SK-N-SH (cell line): Measurements from ENCODE around the gene HSPB1. TPM values are rescaled to one million over a fixed set of nuclear protein-coding genes. Genes with fewer than 3 reads are reported as not detected.

Experiments used
- CTCF ChIA-PET: fragments of 300-600, 350-600 bp; formaldehyde crosslinking; extraction: SDS; loops from one replicate; lab custom pipeline; 2021; lab: Yijun Ruan, JAX
- POLR2A ChIA-PET: fragments of 350-600 bp; sonication (Branson Sonifier 250); formaldehyde crosslinking; extraction: SDS; loops from one replicate; lab custom pipeline; 2020; ENCODE audit warnings: antibody characterized with exemption, inconsistent platforms; lab: Yijun Ruan, JAX
- DNase-seq: peaks from one replicate; pipeline ENCODE4 v3.0.0; 2012
- H2AFZ ChIP-seq: fragments of 200-600 bp; sonication (generic); 2 replicates; pipeline ENCODE4 v1.8.1; 2016; ENCODE audit warnings: antibody characterized with exemption, mild to moderate bottlenecking, low read depth
- H3F3A ChIP-seq: fragments of 200-600 bp; sonication (generic); replicated peaks from 2 replicates; pipeline ENCODE3; 2016; ENCODE audit warnings: antibody characterized with exemption, mild to moderate bottlenecking; ENCODE audit not compliant: insufficient read depth
- H3K27ac ChIP-seq, 2 experiments: fragments of 200-500 bp in 1 of 2; fragments of 200-600 bp in 1 of 2; sonication (Bioruptor generic) in 1 of 2; sonication (generic), shearing (Covaris generic) in 1 of 2; 2 replicates each; pipeline versions ENCODE4 v1.5.1 to v1.6.1; 2014 to 2016; ENCODE audit warnings: low read depth in 2 of 2, inconsistent platforms in 1 of 2, low read length in 1 of 2, mild to moderate bottlenecking in 1 of 2, mixed read lengths in 1 of 2
- H3K27me3 ChIP-seq: fragments of 200-600 bp; sonication (generic), shearing (Covaris generic); 2 replicates; pipeline ENCODE4 v1.6.1; 2016; ENCODE audit warnings: mixed run types; ENCODE audit not compliant: insufficient read depth
- H3K36me3 ChIP-seq, 2 experiments: fragments of 200-500 bp in 1 of 2; fragments of 200-600 bp in 1 of 2; sonication (Bioruptor generic) in 1 of 2; sonication (generic) in 1 of 2; replicated peaks in 1 of 2; 2 replicates each; pipeline versions ENCODE3 to v1.5.1; 2014 to 2016; ENCODE audit warnings: low read length in 1 of 2, mild to moderate bottlenecking in 1 of 2; ENCODE audit not compliant: insufficient read depth in 2 of 2, control insufficient read depth in 1 of 2
- H3K4me1 ChIP-seq, 2 experiments: fragments of 200-500 bp in 1 of 2; fragments of 200-600 bp in 1 of 2; sonication (Bioruptor generic) in 1 of 2; sonication (generic), shearing (Covaris generic) in 1 of 2; 2 replicates each; pipeline versions ENCODE4 v1.5.1 to v1.6.1; 2014 to 2016; ENCODE audit warnings: low read depth in 1 of 2, low read length in 1 of 2, mixed run types in 1 of 2; ENCODE audit not compliant: insufficient read depth in 2 of 2, control insufficient read depth in 1 of 2
- H3K4me2 ChIP-seq: fragments of 200-600 bp; sonication (generic), shearing (Covaris generic); 2 replicates; pipeline ENCODE4 v1.6.1; 2017; ENCODE audit warnings: mixed run types
- H3K4me3 ChIP-seq, 2 experiments: fragments of 200-500 bp in 1 of 2; fragments of 200-600 bp in 1 of 2; sonication (Bioruptor generic) in 1 of 2; sonication (generic), shearing (Covaris generic) in 1 of 2; 2 replicates each; pipeline versions ENCODE4 v1.5.1 to v1.8.1; 2014 to 2016; ENCODE audit warnings: low read depth in 2 of 2, inconsistent platforms in 1 of 2, low read length in 1 of 2, mild to moderate bottlenecking in 1 of 2, mixed read lengths in 1 of 2, moderate library complexity in 1 of 2
- H3K79me2 ChIP-seq: fragments of 200-600 bp; sonication (generic); 2 replicates; pipeline ENCODE4 v1.8.1; 2017; ENCODE audit warnings: mild to moderate bottlenecking; ENCODE audit not compliant: insufficient read depth
- H3K9ac ChIP-seq: fragments of 200-600 bp; sonication (generic); 2 replicates; pipeline ENCODE4 v1.6.1; 2017; ENCODE audit warnings: mixed run types
- H3K9me2 ChIP-seq: fragments of 200-600 bp; sonication (generic); 2 replicates; pipeline ENCODE4 v1.6.1; 2017; ENCODE audit warnings: mixed run types
- H3K9me3 ChIP-seq: fragments of 200-600 bp; sonication (generic); 2 replicates; pipeline ENCODE4 v1.6.1; 2017; ENCODE audit warnings: mixed run types, mild to moderate bottlenecking, moderate library complexity
- H4K20me1 ChIP-seq: fragments of 200-600 bp; sonication (generic); 2 replicates; pipeline ENCODE4 v1.6.1; 2017; ENCODE audit warnings: mild to moderate bottlenecking, mixed run types; ENCODE audit not compliant: insufficient read depth
- ELF1 ChIP-seq: IDR thresholded peaks from 2 replicates; pipeline ENCODE4 v1.4.0; 2012
- EZH2phosphoT487 ChIP-seq: fragments of 200-600 bp; sonication (generic); IDR thresholded peaks from 2 replicates; pipeline ENCODE4 v1.6.1; 2017; ENCODE audit warnings: low read depth, mixed run types, mild to moderate bottlenecking, antibody characterized with exemption, moderate library complexity, borderline replicate concordance
- FOXJ3 ChIP-seq: sonication (generic); formaldehyde crosslinking; IDR thresholded peaks from 2 replicates; pipeline ENCODE4 v1.5.1; 2020; ENCODE audit warnings: mild to moderate bottlenecking, missing genetic modification reagents
- FOXM1 ChIP-seq: IDR thresholded peaks from 2 replicates; pipeline ENCODE4 v1.4.0; 2012; ENCODE audit warnings: low read depth, mild to moderate bottlenecking
- GABPA ChIP-seq: IDR thresholded peaks from 2 replicates; pipeline ENCODE4 v1.4.0; 2012; ENCODE audit warnings: low read depth, mild to moderate bottlenecking
- GATA2 ChIP-seq: sonication (generic); formaldehyde crosslinking; IDR thresholded peaks from 2 replicates; pipeline ENCODE4 v1.5.0; 2020; ENCODE audit warnings: mild to moderate bottlenecking, missing genetic modification reagents
- IRF3 ChIP-seq: fragments of 150-350 bp; IDR thresholded peaks from 2 replicates; pipeline ENCODE4 v1.6.1; 2016; ENCODE audit warnings: mild to moderate bottlenecking, low read depth, low read length
- JUND ChIP-seq: IDR thresholded peaks from 2 replicates; pipeline ENCODE4 v1.4.0; 2012
- MEF2A ChIP-seq: IDR thresholded peaks from 2 replicates; pipeline ENCODE4 v1.4.0; 2012; ENCODE audit warnings: low read depth, borderline replicate concordance
- NRF1 ChIP-seq: IDR thresholded peaks from 2 replicates; pipeline ENCODE4 v1.6.1; 2012; ENCODE audit warnings: low read depth, mild to moderate bottlenecking, low read length
- POLR2AphosphoS5 ChIP-seq: IDR thresholded peaks from 2 replicates; pipeline ENCODE4 v1.6.1; 2012; ENCODE audit warnings: low read depth, low read length
- RAD21 ChIP-seq: IDR thresholded peaks from 2 replicates; pipeline ENCODE4 v1.6.1; 2012; ENCODE audit warnings: mild to moderate bottlenecking, low read length
- RCOR1 ChIP-seq: fragments of 150-350 bp; IDR thresholded peaks from 2 replicates; pipeline ENCODE4 v1.6.1; 2017; ENCODE audit warnings: antibody characterized with exemption, low read length
- RFX5 ChIP-seq: IDR thresholded peaks from 2 replicates; pipeline ENCODE4 v1.6.1; 2012; ENCODE audit warnings: mild to moderate bottlenecking, improper control_type of control experiment, low read length
- RXRA ChIP-seq: IDR thresholded peaks from 2 replicates; pipeline ENCODE4 v1.4.0; 2012; ENCODE audit warnings: low read depth, mild to moderate bottlenecking, borderline replicate concordance
- TAF1 ChIP-seq: IDR thresholded peaks from 2 replicates; pipeline ENCODE4 v1.6.1; 2012; ENCODE audit warnings: low read depth, mild to moderate bottlenecking, low read length, moderate library complexity, borderline replicate concordance
- TEAD4 ChIP-seq: IDR thresholded peaks from 2 replicates; pipeline ENCODE4 v1.4.0; 2012; ENCODE audit warnings: mild to moderate bottlenecking, borderline replicate concordance; ENCODE audit not compliant: insufficient read depth
- USF1 ChIP-seq: IDR thresholded peaks from 2 replicates; pipeline ENCODE4 v1.4.0; 2012; ENCODE audit warnings: low read depth, borderline replicate concordance
- WGBS: methylation state at CpG from one replicate; pipeline ENCODE4 v1.1.6; 2017; ENCODE audit warnings: low lambda C conversion rate; 5-methylcytosine and 5-hydroxymethylcytosine counted together
- polyA plus RNA-seq, 3 experiments: library from polyadenylated mRNA; depleted of rRNA; stranded (reverse); fragments of >200 nt; gene quantifications; 2 replicates each; pipeline ENCODE4 v1.2.3, GENCODE V29; 2012
- TF ChIP-seq, protein P1 (sequence below): IDR thresholded peaks from 2 replicates; pipeline ENCODE4 v1.4.0; 2012; ENCODE audit warnings: low read depth

HSPB1 gene
- polyA plus RNA-seq, 1 of the 3 experiments (the other 2 are of a cell fraction), result 824 TPM

- TF ChIP-seq TAF1 (no peak), GATA2 (CRISPR knock-in tag) (no peak)
Measured at GRCh38 chr7:76315364-76315763, 12.9 kb downstream of the HSPB1 start (continued).

GRCh38 chr7:76316984-76317781 lies 14.7 kb downstream of the HSPB1 start:
- Histone ChIP-seq H3K79me2 (peaks cover 12% of the 10 kb centered on the region), H3K9me3 (no peaks in the 10 kb centered on the region), H2AFZ (peak overlapping the region; percentile 90), H3K4me1 (peaks cover 0 to 16% of the 10 kb centered on the region in 2 experiments; a peak in 2 of 4 replicates), H3F3A (peaks cover 31% of the 10 kb centered on the region), H3K4me2 (peak overlapping the region; percentile 93), H3K36me3 (peaks cover 0 to 12% of the 10 kb centered on the region in 2 experiments), H3K9me2 (no peaks in the 10 kb centered on the region), H4K20me1 (no peaks in the 10 kb centered on the region), H3K9ac (peak overlapping the region; percentile 71), H3K27me3 (no peaks in the 10 kb centered on the region), H3K27ac (peak overlapping the region; percentile 66 to 92), H3K4me3 (peak overlapping the region; percentile 57 to 82; a peak in 3 of 4 replicates)
- DNase-seq, result no peak
- ChIA-PET POLR2A (interaction anchor here (0.5 to 4.1 kb wide), 16 partner anchors 8 to 877 kb away, joined by 3 to 24 read pairs (median 6); partner anchors contain the start of genes CCDC146, HSPB1, MDH2 and STYXL1), CTCF (interaction anchor here (0.8 to 21.0 kb wide), 8 partner anchors 24 to 139 kb away, joined by 3 to 774 read pairs (median 20); partner anchors contain the start of genes HSPB1, SRRM3 and YWHAG)
- 73% methylated on average over 13 of the region's 14 CpGs for WGBS
- TF ChIP-seq TAF1 (no peak), FOXJ3 (CRISPR knock-in tag) (no peak), FOXM1 (no peak), ELF1 (no peak), NRF1 (no peak), EZH2phosphoT487 (no peak), RAD21 (no peak), RFX5 (no peak)
- TF ChIP-seq, protein P1, sequence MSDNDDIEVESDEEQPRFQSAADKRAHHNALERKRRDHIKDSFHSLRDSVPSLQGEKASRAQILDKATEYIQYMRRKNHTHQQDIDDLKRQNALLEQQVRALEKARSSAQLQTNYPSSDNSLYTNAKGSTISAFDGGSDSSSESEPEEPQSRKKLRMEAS, result no peak

GRCh38 chr7:76317782-76318487 lies 15.5 kb downstream of the HSPB1 start:
- CTCF ChIA-PET, result interaction anchor here (0.8 to 21.0 kb wide), 13 partner anchors 16 to 270 kb away, joined by 3 to 774 read pairs (median 7); partner anchors contain the start of genes HSPB1, SRRM3, STYXL1 and YWHAG
- DNase-seq, result peak; percentile 99
- Histone ChIP-seq H4K20me1 (peaks cover 5% of the 10 kb centered on the region), H3K27me3 (no peaks in the 10 kb centered on the region), H3K4me2 (peak overlapping the region; percentile 93), H3K27ac (peak overlapping the region; percentile 66 to 92), H2AFZ (peak overlapping the region; percentile 90), H3K9ac (peak overlapping the region; percentile 71), H3K9me3 (no peaks in the 10 kb centered on the region), H3K9me2 (no peaks in the 10 kb centered on the region), H3K36me3 (peaks cover 2 to 16% of the 10 kb centered on the region in 2 experiments), H3K4me1 (peaks cover 0 to 16% of the 10 kb centered on the region in 2 experiments; a peak in 2 of 4 replicates), H3K4me3 (peak overlapping the region; percentile 57 to 82), H3K79me2 (peaks cover 14% of the 10 kb centered on the region), H3F3A (peaks cover 35% of the 10 kb centered on the region)
- POLR2A ChIA-PET, result interaction anchor here (0.7 to 4.1 kb wide), 24 partner anchors 9 to 878 kb away, joined by 3 to 24 read pairs (median 4); partner anchors contain the start of genes CCDC146, HSPB1, MDH2 and STYXL1
- WGBS, result 4% methylated on average over 38 of the region's 50 CpGs
- TF ChIP-seq POLR2AphosphoS5 (peak; percentile 97), RAD21 (0 out of 2 replicates have a peak, but pooled peaks have one; percentile 14), TAF1 (peak; percentile 15; the same call in 1 of the 2 replicates), FOXM1 (no peak), RXRA (no peak), USF1 (no peak), JUND (no peak), TEAD4 (no peak), GABPA (no peak), GATA2 (CRISPR knock-in tag) (peak; percentile 37; the same call in 1 of the 2 replicates), RCOR1 (peak; percentile 37; the same call in 1 of the 2 replicates), EZH2phosphoT487 (no peak), IRF3 (peak; percentile 63), MEF2A (no peak)
- TF ChIP-seq, protein P1, result peak; percentile 93
